Activated CD8-positive, alpha-beta memory T cell treated with anti-CD3 and anti-CD28 coated beads, Interleukin-2, amount 50 U/mL, for 1 hour (primary cell): ENCODE data around the gene MT1H.
"Not testable (repeated sequence)": the region's sequence is repeated elsewhere in the genome, so short reads cannot be mapped to it uniquely, and the experiment has no call there.

Source experiments
- DNase-seq: peaks from one replicate; pipeline ENCODE4 v3.0.0-alpha.2; 2020; ENCODE audit errors: extremely low read depth

MT1H gene

DNA sequence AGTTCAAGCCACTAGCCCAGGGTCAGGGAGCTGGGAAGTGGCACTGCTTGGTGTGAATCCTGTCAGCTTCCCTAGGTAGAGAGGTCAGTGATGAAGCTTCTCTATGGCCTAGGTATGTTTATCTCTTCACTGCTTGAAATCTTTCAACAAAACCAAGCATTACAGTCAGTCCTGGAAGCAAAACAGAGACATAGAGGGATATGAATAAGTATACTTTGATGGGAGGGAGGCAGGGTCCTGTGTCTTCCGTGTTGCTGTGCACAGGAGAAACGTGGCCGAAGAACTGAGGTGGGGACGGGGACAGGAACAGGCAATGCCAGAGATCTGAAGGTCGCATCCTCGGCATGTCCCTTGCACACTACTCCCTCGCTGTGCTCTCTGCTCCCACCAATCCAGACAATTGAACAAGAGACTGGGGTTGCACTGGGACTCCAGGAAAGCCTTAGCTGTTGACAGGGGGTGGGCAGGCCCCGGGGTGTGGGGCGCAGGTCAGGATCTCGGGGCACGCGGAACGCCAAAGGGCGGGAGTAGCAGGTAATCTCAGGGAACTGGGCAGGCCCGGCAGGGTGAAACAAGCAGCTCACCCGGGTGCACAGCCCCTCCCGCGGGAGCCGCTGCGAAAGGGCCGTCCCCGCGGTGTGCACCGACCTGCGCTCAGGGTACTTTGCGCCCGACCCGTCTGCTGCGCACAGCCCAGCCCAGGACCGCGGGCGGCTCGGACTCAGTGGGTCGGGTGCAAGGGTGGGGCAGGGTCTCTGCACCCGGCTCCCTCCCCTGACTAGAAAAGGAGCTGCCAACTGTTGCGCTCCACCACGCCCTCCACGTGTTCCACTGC is at the start of gene MT1H:
Gene MT1H, plus strand, starts transcription at position 810 of the 835 bp plus-strand sequence. CDS start 71 bp downstream, outside the sequence.
- DNase-seq = no peak

DNA sequence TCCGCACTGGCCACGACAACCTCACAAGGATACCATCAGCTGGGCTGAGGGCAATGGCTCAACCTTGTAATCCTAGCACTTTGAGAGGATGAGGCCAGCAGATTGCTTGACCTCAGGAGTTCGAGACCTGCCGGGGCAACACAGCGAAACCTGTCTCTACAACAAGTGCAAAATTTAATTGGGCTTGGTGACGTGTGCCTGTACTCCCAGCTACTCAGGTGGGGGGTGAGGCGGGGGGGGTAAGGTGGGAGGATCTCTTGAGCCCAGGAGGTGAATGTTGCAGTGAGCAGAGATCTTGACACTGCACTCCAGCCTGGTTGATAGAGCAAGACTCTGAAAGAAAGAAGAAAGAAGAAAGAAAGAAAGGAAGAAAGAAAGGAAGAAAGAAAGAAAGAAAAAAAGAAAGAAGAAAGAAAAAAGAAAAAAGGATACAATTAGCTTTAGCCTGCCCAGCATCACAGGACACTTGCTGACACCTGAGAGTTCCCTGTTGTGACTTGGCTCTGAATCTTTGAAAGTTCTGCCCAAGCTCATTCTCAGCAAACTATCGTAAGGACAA is 49.2 kb upstream of the MT1H start:
- no peak for DNase-seq

DNA sequence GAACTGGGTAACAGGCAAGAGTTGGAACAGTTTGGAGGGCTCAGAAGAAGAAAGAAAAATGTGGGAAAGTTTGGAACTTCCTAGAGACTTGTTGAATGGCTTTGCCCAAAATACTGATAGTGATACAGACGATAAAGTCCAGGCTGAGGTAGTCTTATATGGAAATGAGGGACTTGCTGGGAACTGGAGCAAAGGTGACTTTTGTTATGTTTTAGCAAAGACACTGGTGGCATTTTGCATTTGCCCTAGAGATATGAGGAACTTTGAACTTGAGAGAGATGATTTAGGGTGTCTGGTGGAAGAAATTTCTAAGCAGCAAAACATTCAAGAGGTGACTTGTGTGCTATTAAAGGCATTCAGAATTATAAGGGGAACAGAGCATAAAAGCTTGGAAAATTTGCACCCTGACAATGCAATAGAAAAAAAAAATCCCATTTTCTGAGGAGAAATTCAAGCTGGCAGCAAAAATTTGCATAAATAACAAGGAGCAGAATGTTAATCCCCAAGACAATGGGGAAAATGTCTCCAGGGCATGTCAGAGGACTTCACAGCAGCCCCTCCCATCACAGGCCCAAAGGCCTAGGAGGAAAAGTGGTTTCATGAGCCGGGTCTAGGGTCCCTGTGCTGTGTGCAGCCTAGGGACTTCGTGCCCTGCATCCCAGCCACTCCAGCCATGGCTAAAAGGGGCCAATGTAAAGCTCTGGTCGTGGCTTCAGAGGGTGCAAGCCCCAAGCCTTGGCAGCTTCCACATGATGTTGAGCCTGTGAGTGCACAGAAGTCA is 47.8 kb upstream of the MT1H start:
- DNase-seq = not testable (repeated sequence)

DNA sequence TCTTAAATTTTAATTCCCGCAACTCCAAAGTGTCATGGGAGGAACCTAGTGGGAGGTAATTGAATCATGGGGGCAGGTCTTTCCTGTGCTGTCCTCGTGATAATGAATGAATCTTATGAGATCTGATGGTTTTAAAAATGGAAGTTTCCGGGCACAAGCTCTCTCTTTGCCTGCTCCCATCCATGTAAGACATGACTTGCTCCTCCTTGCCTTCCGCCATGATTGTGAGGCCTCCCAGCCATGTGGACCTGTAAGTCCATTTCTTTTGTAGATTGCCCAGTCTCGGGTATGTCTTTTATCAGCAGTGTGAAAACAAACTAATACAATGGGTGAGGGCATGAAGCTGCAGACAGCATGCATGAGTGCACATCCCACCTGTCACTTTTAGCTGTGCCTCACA is 46.4 kb upstream of the MT1H start:
- DNase-seq = not testable (repeated sequence)

DNA sequence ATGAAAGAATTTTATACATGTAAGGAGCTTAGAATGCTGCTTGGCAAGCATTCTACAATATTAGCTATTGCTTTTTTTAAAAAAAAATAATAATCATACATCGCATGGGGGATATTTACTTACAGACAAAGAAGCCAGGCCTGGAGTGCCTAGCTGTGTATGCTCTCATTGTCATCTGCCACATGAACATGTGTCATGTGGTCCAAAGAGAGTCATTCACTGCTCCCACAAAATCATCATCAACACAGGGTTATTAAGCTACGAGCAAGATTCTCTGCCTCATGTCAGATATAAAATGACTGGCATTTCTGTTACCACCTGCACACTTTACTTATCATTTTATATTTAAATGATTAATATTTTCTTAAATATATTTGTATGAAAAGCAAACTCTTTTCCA is 46.0 kb upstream of the MT1H start:
- no peak for DNase-seq

DNA sequence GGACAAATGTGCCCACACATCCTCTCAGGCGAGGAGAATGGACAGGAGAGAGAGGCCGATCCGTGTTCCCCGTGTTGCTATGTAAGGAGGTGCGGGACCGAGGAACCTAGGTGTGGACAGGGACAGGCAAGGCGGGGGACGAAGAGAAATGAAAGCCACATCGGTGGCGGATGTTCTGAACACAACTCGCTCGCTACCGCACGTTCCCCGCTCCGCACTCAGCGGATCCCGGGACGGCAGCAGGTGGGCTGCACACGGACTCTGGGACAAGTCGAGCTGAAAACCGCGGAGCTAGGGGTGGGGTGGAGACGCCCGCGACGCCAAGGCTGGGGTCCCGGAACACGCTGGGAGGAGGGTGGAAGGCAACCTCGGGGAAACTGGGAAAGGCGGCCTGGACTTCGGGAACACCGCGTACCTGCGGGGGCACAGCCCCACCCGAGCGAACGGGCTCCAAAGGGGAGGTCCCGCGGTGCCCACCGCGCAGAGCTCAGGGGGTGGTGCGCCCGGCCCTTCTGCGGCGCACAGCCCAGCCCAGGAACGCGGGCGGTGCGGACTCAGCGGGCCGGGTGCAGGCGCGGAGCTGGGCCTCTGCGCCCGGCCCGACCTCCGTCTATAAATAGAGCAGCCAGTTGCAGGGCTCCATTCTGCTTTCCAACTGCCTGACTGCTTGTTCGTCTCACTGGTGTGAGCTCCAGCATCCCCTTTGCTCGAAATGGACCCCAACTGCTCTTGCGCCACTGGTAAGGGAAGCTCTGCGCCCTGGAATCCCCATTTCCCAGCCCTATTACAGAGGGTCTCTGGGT is 44.3 kb upstream of the MT1H start, which contains the start of gene MT1E:
Gene MT1E, plus strand, starts transcription at position 642 of the 803 bp plus-strand sequence. Its CDS starts 71 bp downstream, at position 713.
- DNase-seq = no peak

DNA sequence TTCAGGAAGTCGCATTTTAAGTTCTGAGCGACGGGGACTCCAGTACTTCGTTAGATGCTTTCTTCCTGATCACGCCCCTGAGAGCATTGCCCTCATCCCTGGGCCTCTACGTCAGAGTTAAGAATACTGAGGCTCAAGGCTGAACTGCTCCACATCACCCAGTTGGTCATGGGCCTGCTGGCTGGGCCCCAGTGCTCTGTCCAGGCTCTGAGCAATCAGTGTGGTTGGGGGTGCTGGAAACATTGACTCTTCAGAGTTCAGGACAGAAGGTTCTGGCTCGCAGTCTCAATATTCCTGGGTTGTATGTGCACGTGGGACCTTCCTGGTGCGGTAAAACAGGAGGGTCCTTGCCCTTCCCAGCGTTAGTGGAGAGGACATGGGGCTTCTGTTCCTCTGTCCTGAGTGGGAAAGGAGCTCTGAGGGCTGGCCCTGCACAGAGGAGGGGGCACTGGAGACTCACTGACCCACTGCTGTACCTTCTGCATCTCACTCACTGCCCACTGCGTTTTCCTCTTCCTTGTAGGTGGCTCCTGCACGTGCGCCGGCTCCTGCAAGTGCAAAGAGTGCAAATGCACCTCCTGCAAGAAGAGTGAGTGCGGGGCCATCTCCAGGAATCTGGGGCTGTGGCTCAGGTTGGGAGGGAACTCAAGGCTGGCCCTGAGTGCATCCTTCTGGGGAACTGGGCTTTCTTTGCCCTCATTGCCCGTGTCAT is 43.5 kb upstream of the MT1H start:
- no peak for DNase-seq

DNA sequence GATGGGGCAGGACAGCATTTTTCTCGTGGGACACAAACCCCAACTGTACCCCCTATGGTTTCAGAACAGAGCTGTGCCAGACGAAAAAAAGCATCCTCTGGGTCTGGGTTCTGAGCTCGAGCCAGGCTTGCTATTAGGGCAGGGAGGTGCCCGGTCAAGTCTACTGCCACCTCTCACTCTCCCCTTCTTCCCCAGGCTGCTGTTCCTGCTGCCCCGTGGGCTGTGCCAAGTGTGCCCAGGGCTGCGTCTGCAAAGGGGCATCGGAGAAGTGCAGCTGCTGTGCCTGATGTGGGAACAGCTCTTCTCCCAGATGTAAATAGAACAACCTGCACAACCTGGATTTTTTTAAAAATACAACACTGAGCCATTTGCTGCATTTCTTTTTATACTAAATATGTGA is 42.9 kb upstream of the MT1H start:
- DNase-seq = no peak

DNA sequence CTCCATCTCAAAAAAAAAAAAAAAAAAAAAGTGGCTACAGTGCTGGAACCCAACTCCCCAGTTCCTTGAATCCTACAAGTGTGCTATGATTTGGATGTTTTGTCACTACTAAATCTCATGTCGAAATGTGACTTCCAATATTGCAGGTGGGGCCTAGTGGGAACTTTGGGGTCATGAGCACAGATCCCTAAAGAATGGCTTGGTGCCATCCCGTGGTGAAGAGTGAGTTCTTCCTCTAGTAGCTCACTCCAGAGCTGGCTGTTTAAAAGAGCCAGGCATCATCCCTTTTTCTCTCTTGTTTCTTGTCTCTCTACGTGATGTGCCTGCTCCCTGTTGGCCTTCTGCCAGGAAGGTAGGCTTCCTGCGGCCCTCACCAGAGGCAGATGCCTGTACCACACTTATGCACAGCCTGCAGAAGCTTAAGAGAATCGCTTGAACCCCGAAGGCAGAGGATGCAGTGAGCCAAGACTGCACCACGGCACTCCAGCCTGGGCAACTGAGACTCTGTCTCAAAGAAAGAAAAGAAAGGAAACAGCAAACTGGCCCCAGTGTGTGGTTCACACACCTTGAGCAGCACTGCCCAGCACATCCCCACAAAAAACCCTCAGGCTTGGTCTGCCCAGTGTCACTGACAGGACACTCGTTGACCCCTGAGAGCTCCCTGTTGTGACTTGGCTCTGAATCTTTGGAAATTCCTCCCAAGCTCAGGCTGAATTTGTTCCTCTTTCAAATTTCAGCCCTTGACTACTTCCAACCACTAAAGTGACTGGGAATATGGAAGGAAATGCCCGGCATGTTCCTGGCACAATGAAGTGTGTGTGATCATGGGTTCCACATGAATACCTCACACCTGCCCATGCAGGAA is 40.9 kb upstream of the MT1H start:
- no peak for DNase-seq

DNA sequence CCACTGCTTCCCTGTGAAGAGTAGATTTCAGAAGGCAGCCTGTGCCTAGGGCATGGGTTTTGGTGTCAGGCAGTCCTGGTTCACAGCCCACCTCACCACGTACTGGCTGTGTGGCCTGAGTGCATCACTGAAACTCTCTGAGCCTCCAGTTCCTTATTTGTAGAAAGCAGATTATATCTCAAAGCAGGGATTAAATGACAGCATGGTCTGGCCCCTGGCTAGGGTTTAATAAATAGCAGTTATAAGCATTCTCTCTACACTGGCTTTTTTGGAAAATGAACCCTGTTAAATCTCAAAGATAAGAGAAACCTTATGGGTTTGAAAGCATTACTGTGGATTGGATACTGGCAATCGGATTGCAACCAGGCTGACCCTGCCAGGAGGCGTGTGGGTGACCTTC is 40.1 kb upstream of the MT1H start:
- DNase-seq = no peak

DNA sequence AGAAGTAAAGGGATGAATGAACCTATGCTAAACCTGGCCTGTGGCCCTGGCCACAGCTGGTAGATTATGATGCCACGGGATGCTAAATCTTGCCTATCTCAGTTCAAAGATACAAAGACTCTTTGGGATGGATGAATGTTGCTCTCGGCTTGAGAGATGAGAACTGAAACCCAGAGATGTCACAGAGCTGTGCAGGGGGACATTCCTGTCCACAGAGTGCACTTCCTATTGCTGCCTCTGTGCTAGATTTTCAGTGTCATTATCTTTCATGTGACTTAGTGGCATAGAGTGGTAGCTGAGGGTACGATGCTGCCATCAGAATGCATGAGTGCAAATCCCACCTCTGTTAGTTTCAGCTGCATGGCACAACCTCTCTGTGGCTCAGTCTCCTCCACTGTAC is 39.5 kb upstream of the MT1H start:
- DNase-seq = no peak

DNA sequence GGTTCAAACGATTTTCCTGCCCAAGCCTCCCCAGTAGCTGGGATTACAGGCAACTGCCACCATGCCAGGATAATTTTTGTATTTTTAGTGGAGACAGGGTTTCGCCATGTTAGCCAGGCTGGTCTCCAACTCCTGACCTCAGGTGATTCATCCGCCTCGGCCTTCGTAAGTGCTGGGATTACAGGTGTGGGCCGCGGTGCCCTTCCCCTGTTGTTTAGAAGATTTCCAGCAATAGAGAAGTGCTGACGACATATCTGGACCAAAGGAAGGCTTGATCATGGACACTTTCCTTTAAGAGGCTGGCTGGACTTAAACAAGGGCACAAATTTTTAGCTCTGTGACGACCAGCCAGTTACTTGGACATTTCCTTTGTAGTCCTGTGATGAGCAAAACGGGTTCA is 38.4 kb upstream of the MT1H start:
- no peak for DNase-seq

DNA sequence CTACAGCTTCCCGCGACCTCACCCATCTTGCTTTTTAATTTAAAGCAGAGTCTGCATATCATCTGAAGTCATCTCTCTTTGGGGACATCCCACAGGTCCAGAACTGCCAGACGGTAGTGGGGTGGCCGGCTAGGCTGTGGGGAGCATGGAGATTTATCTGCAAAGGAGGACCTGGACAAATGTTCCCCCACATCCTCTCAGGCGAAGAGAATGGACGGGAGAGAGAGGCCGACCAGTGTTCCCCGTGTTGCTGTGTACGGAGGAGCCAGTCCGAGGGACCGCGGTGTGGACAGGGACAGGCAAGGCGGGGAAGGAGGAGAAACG is 37.8 kb upstream of the MT1H start:
- DNase-seq = no peak

DNA sequence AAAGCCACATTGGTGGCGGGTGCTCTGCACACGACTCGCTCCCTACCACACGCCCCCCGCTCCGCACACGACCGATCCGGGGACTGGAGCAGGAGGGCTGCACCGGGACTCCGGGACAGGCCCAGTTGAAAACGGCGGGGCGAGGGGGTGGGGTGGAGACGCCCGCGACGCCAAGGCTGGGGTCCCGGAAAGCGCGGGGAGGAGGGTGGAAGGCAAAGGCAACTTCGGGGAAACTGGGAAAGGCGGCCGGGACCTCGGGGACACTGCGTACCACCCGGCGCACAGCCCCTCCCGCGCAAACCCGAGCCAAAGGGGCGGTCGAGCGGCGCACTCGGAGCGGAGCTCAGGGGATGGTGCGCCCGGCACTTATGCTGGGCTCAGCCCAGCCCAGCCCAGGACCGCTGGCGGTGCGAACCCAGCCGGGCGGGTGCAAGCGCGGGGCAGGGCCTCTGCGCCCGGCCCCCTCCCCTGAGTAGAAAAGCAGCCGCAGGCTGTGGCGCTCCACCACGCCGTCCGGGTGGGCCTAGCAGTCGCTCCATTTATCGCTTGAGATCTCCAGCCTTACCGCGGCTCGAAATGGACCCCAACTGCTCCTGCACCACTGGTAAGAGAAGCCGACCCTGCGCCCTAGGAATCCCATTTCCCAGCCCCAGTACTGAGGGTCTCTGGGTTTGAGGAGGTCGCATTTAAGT is 37.3 kb upstream of the MT1H start, which contains the start of gene MT1M:
Gene MT1M, plus strand, starts transcription at position 504 of the 692 bp plus-strand sequence. Its CDS starts 73 bp downstream, at position 577.
- no peak for DNase-seq

DNA sequence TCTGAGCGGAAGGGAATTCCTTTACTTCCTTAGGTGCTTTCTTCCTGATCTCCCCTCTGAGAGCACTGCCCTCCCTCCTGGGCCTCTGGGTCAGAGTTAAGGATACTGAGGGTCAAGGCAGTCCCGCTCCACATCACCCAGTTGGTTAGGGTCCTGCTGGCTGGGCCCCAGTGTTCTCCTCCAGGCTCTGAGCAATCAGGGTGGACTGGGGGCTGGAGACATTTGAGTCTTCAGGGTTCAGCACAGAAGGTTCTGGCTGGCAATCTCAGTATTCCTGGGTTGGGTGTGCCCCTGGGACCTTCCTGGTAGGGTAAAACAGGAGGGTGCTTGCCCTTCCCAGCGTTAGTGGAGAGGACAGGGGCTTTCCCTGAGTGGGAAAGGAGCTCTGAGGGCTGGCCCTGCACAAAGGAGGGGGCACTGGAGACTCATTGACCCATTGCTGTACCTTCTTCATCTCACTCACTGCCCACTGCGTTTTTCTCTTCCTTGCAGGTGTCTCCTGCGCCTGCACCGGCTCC is 36.7 kb upstream of the MT1H start:
- DNase-seq = no peak

DNA sequence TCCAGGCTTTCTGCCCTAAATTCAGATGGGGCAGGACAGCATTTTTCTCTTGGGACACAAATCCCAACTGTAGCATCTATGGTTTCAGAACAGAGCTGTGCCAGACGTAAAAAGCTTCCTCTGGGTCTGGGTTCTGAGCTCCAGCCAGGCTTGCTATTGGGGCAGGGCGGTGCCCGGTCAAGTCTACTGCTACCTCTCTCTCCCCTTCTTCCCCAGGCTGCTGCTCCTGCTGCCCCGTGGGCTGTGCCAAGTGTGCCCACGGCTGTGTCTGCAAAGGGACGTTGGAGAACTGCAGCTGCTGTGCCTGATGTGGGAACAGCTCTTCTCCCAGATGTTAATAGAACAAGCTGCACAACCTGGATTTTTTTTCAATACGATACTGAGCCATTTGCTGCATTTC is 36.1 kb upstream of the MT1H start:
- DNase-seq = no peak

DNA sequence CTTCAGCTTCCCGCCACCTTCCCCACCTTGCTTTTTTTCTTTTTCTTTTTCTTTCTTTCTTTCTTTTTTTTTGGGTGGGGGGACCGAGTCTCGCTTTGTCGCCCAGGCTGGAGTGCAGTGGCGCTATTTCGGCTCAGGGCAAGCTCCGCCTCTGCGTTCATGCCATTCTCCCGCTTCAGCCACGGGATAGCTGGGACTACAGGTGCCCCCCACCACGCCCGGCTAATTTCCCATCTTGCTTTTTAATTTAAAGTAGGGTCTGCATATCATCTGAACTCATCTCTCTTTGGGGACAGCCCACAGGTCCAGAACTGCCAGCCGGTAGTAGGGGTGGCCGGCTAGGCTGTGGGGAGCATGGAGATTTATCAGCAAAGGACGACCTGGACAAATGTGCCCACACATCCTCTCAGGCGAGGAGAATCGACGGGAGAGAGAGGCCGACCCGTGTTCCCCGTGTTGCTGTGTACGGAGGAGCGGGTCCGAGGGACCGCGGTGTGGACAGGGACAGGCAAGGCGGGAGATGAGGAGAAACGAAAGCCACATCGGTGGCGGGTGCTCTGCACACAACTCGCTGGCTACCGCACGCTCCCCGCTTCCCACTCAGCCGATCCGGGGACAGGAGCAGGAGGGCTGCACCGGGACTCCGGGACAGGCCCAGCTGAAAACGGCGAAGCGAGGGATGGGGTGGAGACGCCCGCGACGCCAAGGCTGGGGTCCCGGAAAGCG is 34.7 kb upstream of the MT1H start:
- DNase-seq = no peak

DNA sequence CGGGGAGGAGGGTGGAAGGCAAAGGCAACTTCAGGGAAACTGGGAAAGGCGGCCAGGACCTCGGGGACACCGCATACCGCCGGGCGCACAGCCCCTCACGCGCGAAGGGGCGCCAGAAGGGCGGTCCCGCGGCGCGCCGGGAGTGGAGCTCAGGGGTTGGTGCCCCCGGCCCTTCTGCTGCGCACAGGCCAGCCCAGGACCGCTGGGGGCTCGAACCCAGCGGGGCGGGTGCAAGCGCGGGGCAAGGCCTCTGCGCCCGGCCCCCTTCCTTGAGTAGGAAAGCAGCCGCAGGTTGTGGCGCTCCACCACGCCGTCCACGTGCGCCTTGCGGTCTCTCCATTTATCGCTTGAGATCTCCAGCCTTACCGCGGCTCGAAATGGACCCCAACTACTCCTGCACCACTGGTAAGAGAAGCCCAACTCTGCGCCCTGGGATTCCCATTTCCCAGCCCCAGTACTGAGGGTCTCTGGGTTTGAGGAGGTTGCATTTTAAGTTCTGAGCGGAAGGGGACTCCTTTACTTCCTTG is 34.1 kb upstream of the MT1H start:
- DNase-seq = no peak
